Psoas muscle (tissue), 8 donors: ENCODE results near the gene GNAQ. TPM values are rescaled to one million over a fixed set of nuclear protein-coding genes. Genes with fewer than 3 reads are reported as not detected.

ENCODE experiments used
- ATAC-seq, 4 donors: fragments of 200-7000 bp; cut with Tn5 transposase; one replicate each; pipeline ENCODE4 v1.9.1; 2020; ENCODE audit warnings: moderate library complexity in 3 of 4, mild to moderate bottlenecking in 2 of 4
- DNase-seq, 2 donors: peaks; one replicate each; pipeline ENCODE4 v3.0.0-alpha.2; 2020
- H3K27ac ChIP-seq: fragments of 200-600 bp; one replicate; pipeline ENCODE4 v1.8.0; 2022
- H3K27me3 ChIP-seq, 3 donors: fragments of 200-600 bp in 1 of 3; one replicate each; pipeline versions ENCODE4 v1.6.1 to v1.8.0; 2013 to 2022; ENCODE audit warnings: low read length in 2 of 3, mild to moderate bottlenecking in 2 of 3, moderate library complexity in 1 of 3; ENCODE audit not compliant: insufficient read depth in 3 of 3
- H3K36me3 ChIP-seq, 2 donors: fragments of 200-600 bp in 1 of 2; one replicate each; pipeline versions ENCODE4 v1.6.1 to v1.8.0; 2013 to 2022; ENCODE audit warnings: low read depth in 1 of 2, mild to moderate bottlenecking in 1 of 2, moderate library complexity in 1 of 2; ENCODE audit not compliant: insufficient read depth in 1 of 2
- H3K4me1 ChIP-seq: fragments of 200-600 bp; one replicate; pipeline ENCODE4 v1.8.0; 2022
- H3K4me3 ChIP-seq: fragments of 200-600 bp; one replicate; pipeline ENCODE4 v1.8.0; 2022; ENCODE audit warnings: mild to moderate bottlenecking
- H3K9me3 ChIP-seq: fragments of 200-600 bp; one replicate; pipeline ENCODE4 v1.8.0; 2022
- WGBS, 3 donors: extraction: QIAGEN DNeasy Blood & Tissue Kit; methylation state at CpG; one replicate each; pipeline versions ENCODE4 v1.1.6 to v1.1.7; 2013; 5-methylcytosine and 5-hydroxymethylcytosine counted together
- intact Hi-C, 2 donors: fragments of 100-400 bp; cut with DNase I; formaldehyde crosslinking; loops; one replicate each; pipeline versions ENCODE4 v1.11.0 to v1.14.2; 2022
- polyA plus RNA-seq, 3 donors: library from polyadenylated mRNA; stranded (reverse); fragments of 200-250 nt; gene quantifications; one replicate each; pipeline ENCODE4 v1.2.3, GENCODE V29; 2013
- total RNA-seq, 4 donors: library from RNA; stranded (reverse); fragmentation: NEBNext Ultra II Directional in 2 of 4; extraction: Animal tissue kit (Norgen Biotek cat#: 25700) in 2 of 4; gene quantifications; one replicate each; pipeline versions ENCODE4 v1.2.1 to v1.2.4, GENCODE V29; 2021 to 2023
- TF ChIP-seq, protein P1 (sequence below): fragments of 200-600 bp; IDR thresholded peaks from one replicate; pipeline ENCODE4 v1.8.0; 2022; ENCODE audit warnings: antibody characterized with exemption
- donor health status: healthy with polysubstance abuse.
- donor health status: DM: no; HTN: no; CAD: no; lungs with moderate emphysema.
- donor health status: Bipolar disorder and iron deficiency.
- donor health status: healthy.
- donor health status: DM: yes; HTN: yes; CAD: no.
- donor health status: DM: no; HTN: no; CAD: no.
- donor health status: DM: no; HTN: no; CAD: no.
- donor health status: DM: yes; HTN: yes; CAD: no.

The GNAQ gene
- total and polyA plus RNA-seq, 7 donors = 8.3 to 26.6 (median 23.8) TPM

DNA sequence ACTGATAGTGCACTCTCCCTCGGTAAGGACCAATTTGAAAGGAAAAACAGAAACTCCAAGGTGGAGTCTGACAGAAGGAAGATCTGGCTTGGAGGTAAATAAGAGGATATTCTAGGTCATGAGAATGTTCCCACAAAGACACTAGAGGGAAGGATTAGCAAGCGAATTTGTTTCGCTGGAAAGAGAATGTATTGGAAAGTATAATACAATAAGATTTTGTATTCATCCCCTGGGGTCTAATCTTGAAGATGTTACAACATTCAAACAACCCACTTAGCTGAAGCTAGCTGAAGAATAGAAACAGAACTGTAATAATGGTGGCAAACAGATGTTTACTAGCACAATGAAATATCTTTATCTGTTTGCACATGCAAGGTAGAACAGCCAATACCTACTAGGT is 158.7 kb downstream of the GNAQ start:
- Histone ChIP-seq H3K9me3 (no peaks in the 10 kb centered on the region), H3K27ac (no peak overlapping the region), H3K4me1 (no peaks in the 10 kb centered on the region), H3K27me3 (no peaks in the 10 kb centered on the region), H3K36me3 (no peaks in the 10 kb centered on the region), H3K4me3 (no peak overlapping the region)
- intact Hi-C loops = no loop called here
- ATAC-seq (no peak), DNase-seq (no peak)
- TF ChIP-seq, protein P1, sequence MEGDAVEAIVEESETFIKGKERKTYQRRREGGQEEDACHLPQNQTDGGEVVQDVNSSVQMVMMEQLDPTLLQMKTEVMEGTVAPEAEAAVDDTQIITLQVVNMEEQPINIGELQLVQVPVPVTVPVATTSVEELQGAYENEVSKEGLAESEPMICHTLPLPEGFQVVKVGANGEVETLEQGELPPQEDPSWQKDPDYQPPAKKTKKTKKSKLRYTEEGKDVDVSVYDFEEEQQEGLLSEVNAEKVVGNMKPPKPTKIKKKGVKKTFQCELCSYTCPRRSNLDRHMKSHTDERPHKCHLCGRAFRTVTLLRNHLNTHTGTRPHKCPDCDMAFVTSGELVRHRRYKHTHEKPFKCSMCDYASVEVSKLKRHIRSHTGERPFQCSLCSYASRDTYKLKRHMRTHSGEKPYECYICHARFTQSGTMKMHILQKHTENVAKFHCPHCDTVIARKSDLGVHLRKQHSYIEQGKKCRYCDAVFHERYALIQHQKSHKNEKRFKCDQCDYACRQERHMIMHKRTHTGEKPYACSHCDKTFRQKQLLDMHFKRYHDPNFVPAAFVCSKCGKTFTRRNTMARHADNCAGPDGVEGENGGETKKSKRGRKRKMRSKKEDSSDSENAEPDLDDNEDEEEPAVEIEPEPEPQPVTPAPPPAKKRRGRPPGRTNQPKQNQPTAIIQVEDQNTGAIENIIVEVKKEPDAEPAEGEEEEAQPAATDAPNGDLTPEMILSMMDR = no peak
- WGBS, 3 donors = 64 to 75% (median 75%) methylated on average over 3 of the region's 3 CpGs

DNA sequence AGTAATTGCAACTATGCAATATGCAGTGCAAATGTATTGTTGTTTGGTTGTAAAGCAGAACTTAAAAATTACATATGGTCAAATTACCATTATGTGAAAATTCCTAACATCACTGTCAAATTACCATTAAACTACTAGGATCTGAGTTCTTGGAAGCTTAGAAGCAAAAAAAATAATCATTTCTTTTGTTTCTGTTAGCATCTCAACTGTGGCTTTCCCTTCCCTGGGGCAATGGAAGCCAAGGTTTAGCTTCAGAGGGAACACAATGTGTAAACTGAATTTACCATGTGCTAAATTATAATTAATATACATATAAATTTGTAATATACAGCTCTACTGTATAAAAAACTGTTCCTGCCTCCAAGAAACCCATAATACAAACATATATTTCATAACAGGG is 159.4 kb downstream of the GNAQ start:
- DNase-seq (no peak), ATAC-seq (no peak)
- H3K9me3 ChIP-seq = no peaks in the 10 kb centered on the region
- TF ChIP-seq, protein P1 = no peak
- no peaks in the 10 kb centered on the region for H3K27me3 ChIP-seq
- intact Hi-C loops = no loop called here
- H3K4me3 ChIP-seq = no peak overlapping the region
- no peaks in the 10 kb centered on the region for H3K36me3 ChIP-seq
- H3K4me1 ChIP-seq = no peaks in the 10 kb centered on the region
- no peak overlapping the region for H3K27ac ChIP-seq

DNA sequence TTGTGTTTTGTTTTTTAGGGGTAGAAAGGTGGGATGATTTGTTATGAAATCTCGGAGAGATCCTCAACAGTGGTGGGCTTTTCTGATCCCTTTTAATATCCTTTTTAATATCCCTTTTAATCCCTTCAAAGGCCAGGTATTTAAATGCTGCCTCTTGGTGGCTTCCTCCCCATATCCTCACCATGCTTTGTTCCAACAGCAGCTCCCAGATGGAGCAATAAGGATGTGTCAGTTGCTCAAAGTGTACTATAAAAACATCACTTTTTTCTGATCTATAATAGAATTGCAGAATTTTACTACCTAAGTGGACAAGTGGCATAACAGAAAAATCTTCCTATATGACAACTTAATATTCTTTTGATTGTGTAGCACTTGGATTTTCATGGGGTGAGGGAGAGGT is 160.1 kb downstream of the GNAQ start:
- Histone ChIP-seq H3K27me3 (no peaks in the 10 kb centered on the region), H3K36me3 (no peaks in the 10 kb centered on the region), H3K4me3 (no peak overlapping the region), H3K9me3 (no peaks in the 10 kb centered on the region), H3K27ac (no peak overlapping the region), H3K4me1 (no peaks in the 10 kb centered on the region)
- intact Hi-C loops = no loop called here
- DNase-seq (no peak), ATAC-seq (no peak)
- 96 to 98% (median 97%) methylated on average over 1 of the region's 1 CpG for WGBS, 3 donors
- TF ChIP-seq, protein P1 = no peak

DNA sequence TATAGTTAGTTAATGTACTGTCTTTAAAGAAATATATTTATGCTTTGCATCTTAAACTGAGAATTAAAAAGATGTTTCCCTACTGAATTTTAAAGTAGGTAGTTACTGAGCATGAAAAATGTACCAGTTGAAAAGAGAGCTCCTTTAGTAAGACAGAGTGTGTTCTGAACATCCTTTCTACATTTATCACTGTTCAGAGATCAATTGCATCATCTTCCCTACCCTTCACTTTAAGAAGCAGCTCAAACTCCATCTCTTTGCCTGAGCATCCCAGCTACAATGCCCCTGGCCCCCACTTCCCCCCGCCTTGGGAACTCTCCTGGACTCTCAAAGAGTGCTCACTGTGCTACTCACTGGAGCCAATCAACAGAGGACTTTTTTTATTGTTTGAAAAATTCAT is 164.7 kb downstream of the GNAQ start:
- no peaks in the 10 kb centered on the region for H3K27me3 ChIP-seq
- no peaks in the 10 kb centered on the region for H3K36me3 ChIP-seq
- H3K27ac ChIP-seq = no peak overlapping the region
- H3K4me3 ChIP-seq = no peak overlapping the region
- intact Hi-C loops = no loop called here
- H3K9me3 ChIP-seq = no peaks in the 10 kb centered on the region
- no peaks in the 10 kb centered on the region for H3K4me1 ChIP-seq
- TF ChIP-seq, protein P1 = no peak
- ATAC-seq (no peak), DNase-seq (no peak)
- WGBS, 3 donors = 88 to 100% (median 98%) methylated on average over 1 of the region's 1 CpG

DNA sequence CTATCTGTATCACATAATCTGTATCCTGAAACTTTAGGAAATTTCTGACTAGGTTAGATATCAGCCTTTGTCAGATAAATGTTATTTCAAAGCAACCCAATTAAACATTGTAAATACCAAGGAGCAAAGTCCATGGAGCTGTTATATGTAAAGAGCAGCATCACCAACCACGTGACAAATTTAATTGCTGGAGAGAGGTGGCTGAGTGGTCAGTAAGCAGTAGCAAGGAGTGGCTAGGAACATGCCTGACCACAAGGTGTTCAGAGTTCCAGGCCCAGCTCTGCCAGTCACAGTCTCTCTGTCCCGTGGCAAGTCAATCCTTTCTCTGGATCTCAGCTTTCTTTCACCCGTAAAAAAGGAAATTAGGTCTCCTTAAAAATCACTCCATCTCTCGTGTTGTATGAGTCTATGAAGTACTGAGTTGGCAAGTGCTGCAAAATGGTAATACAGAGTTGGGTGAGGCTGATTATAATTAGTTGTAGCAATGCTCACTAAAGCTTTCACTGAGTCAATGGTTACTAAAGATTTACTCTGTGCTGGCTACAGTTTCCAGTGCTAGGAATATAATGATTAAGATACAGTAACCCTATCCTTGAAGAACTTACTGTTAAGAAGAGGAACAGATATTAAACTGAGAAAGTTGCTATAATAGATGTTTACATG is 166.1 kb downstream of the GNAQ start:
- ATAC-seq (no peak), DNase-seq (no peak)
- WGBS, 3 donors = 80 to 89% (median 86%) methylated on average over 4 of the region's 4 CpGs
- Histone ChIP-seq H3K27me3 (no peaks in the 10 kb centered on the region), H3K4me3 (no peak overlapping the region), H3K4me1 (no peaks in the 10 kb centered on the region), H3K27ac (no peak overlapping the region), H3K36me3 (peaks cover 0 to 2% of the 10 kb centered on the region in 2 donors), H3K9me3 (no peaks in the 10 kb centered on the region)
- TF ChIP-seq, protein P1 = no peak
- intact Hi-C loops = no loop called here
